Endothelial cell of umbilical vein (primary cell): Measurements from ENCODE around the gene TSACC.

Experiments used
- CTCF ChIP-seq, 2 donors: IDR thresholded peaks; 1 replicate in 1 of 2; 2 replicates in 1 of 2; pipeline ENCODE4 v1.5.1; 2011; ENCODE audit warnings: low read length in 2 of 2, mild to moderate bottlenecking in 2 of 2, moderate library complexity in 2 of 2, control low read depth in 1 of 2, inconsistent platforms in 1 of 2, low read depth in 1 of 2; ENCODE audit not compliant: insufficient read depth in 1 of 2; ENCODE audit errors: extremely low read depth in 1 of 2
- EZH2 ChIP-seq: IDR thresholded peaks from 2 replicates; pipeline ENCODE4 v1.6.1; 2012; ENCODE audit warnings: borderline replicate concordance, low read depth, mild to moderate bottlenecking, moderate library complexity, low read length, inconsistent platforms; ENCODE audit not compliant: severe bottlenecking
- GATA2 ChIP-seq: IDR thresholded peaks from 2 replicates; pipeline ENCODE4 v1.7.0; 2011; ENCODE audit warnings: low read depth, mild to moderate bottlenecking, moderate library complexity, mixed read lengths, low read length; ENCODE audit not compliant: insufficient read length, insufficient read depth
- MAX ChIP-seq: IDR thresholded peaks from 2 replicates; pipeline ENCODE4 v1.6.1; 2011; ENCODE audit not compliant: insufficient read depth, insufficient read length
- POLR2A ChIP-seq: IDR thresholded peaks from 2 replicates; pipeline ENCODE4 v1.6.1; 2012; ENCODE audit warnings: low read depth, mild to moderate bottlenecking, control low read depth, low read length
- POLR2AphosphoS5 ChIP-seq: IDR thresholded peaks from 2 replicates; pipeline ENCODE4 v1.6.1; 2012; ENCODE audit warnings: low read depth, mild to moderate bottlenecking, control low read depth, low read length, moderate library complexity; ENCODE audit not compliant: insufficient read depth

GRCh38 chr1:156393095-156393494 is 54.8 kb downstream of the TSACC start:
- TF ChIP-seq CTCF (IDR thresholded peaks at IDR 0.05; ENCODE audit: extremely low read depth in 1 of 2, insufficient read depth in 1 of 2, low read depth in 1 of 2, low read length in 2 of 2) (no peak), EZH2 (no peak), POLR2AphosphoS5 (no peak), POLR2A (no peak), MAX (no peak), GATA2 (no peak)
